Fibroblast of lung (primary cell): ENCODE data around the gene FHL3. TPM values are rescaled to one million over a fixed set of nuclear protein-coding genes. Genes with fewer than 3 reads are reported as not detected.
"Not testable (repeated sequence)": the region's sequence is repeated elsewhere in the genome, so short reads cannot be mapped to it uniquely, and the experiment has no call there.

ENCODE experiments used
- DNase-seq, 2 donors: peaks; one replicate each; pipeline versions ENCODE4 v3.0.0 to v3.0.0-alpha.2; 2010; ENCODE audit warnings: low read depth in 2 of 2
- H2AFZ ChIP-seq: 2 replicates; pipeline ENCODE4 v1.5.1; 2012; ENCODE audit warnings: low read length, control low read depth, inconsistent platforms
- H3K27ac ChIP-seq: 2 replicates; pipeline ENCODE4 v1.5.1; 2011; ENCODE audit warnings: low read length, control low read depth; ENCODE audit not compliant: insufficient read depth
- H3K27me3 ChIP-seq: 2 replicates; pipeline ENCODE4 v1.5.1; 2011; ENCODE audit warnings: mild to moderate bottlenecking, low read length; ENCODE audit not compliant: control insufficient read depth, insufficient read depth
- H3K36me3 ChIP-seq: 2 replicates; pipeline ENCODE4 v1.5.1; 2011; ENCODE audit warnings: low read length; ENCODE audit not compliant: control insufficient read depth, insufficient read depth
- H3K4me1 ChIP-seq: 2 replicates; pipeline ENCODE4 v1.5.1; 2011; ENCODE audit warnings: low read length; ENCODE audit not compliant: control insufficient read depth, insufficient read depth; ENCODE audit errors: extremely low read depth
- H3K4me2 ChIP-seq: 2 replicates; pipeline ENCODE4 v1.5.1; 2011; ENCODE audit warnings: low read length, control low read depth; ENCODE audit not compliant: insufficient read depth; ENCODE audit errors: extremely low read depth
- H3K4me3 ChIP-seq, 4 experiments: fragments of 200-600 bp in 1 of 4; sonication (generic) in 1 of 4; replicated peaks in 1 of 4; 2 replicates each; pipeline ENCODE4 v1.5.1; 2011 to 2016; ENCODE audit warnings: low read length in 4 of 4, low read depth in 3 of 4, mild to moderate bottlenecking in 3 of 4, control low read depth in 2 of 4, inconsistent platforms in 1 of 4, mixed read lengths in 1 of 4; ENCODE audit not compliant: insufficient read depth in 1 of 4; ENCODE audit errors: control extremely low read depth in 1 of 4
- H3K79me2 ChIP-seq: 2 replicates; pipeline ENCODE4 v1.5.1; 2012; ENCODE audit warnings: mild to moderate bottlenecking, low read length, inconsistent platforms; ENCODE audit not compliant: control insufficient read depth, insufficient read depth
- H3K9ac ChIP-seq: 2 replicates; pipeline ENCODE4 v1.5.1; 2011; ENCODE audit warnings: mild to moderate bottlenecking, low read length, control low read depth; ENCODE audit not compliant: insufficient read depth
- H3K9me3 ChIP-seq: 2 replicates; pipeline ENCODE4 v1.5.1; 2012; ENCODE audit warnings: low read depth, low read length; ENCODE audit not compliant: control insufficient read depth, insufficient read depth
- H4K20me1 ChIP-seq: 2 replicates; pipeline ENCODE4 v1.5.1; 2011; ENCODE audit warnings: low read length; ENCODE audit not compliant: control insufficient read depth, insufficient read depth; ENCODE audit errors: extremely low read depth
- CTCF ChIP-seq, 2 donors: IDR thresholded peaks in 1 of 2; conservative IDR thresholded peaks in 1 of 2; 1 replicate in 1 of 2; 2 replicates in 1 of 2; pipeline ENCODE4 v1.5.1; 2011 to 2012; ENCODE audit warnings: low read length in 2 of 2, control low read depth in 1 of 2, inconsistent platforms in 1 of 2, low read depth in 1 of 2, mild to moderate bottlenecking in 1 of 2
- EZH2 ChIP-seq: IDR thresholded peaks from 2 replicates; pipeline ENCODE4 v1.5.1; 2012; ENCODE audit warnings: low read length, control low read depth, mild to moderate bottlenecking; ENCODE audit errors: missing control alignments
- polyA plus RNA-seq, 2 donors: library from polyadenylated mRNA; depleted of rRNA in 1 of 2; stranded (reverse) in 1 of 2; unstranded in 1 of 2; fragments of >200 nt; gene quantifications; 2 replicates each; pipeline ENCODE4 v1.2.1, GENCODE V29; 2011 to 2012; ENCODE audit warnings: missing spikeins in 1 of 2
- total RNA-seq: library from RNA; depleted of rRNA; stranded (reverse); fragments of >200 nt; gene quantifications from 2 replicates; pipeline ENCODE4 v1.2.1, GENCODE V29; 2014

The FHL3 gene
- total and polyA plus RNA-seq, 2 donors (not counting 1 experiment from before 2014, with no cell fraction given), result 13.9 to 25.0 TPM

- Histone ChIP-seq H2AFZ (no peak overlapping the region), H3K27ac (no peak overlapping the region), H4K20me1 (no peaks in the 10 kb centered on the region), H3K79me2 (no peaks in the 10 kb centered on the region), H3K4me3 (no peak overlapping the region), H3K4me2 (no peak overlapping the region), H3K9me3 (no peaks in the 10 kb centered on the region), H3K27me3 (no peaks in the 10 kb centered on the region), H3K4me1 (no peaks in the 10 kb centered on the region), H3K9ac (no peak overlapping the region), H3K36me3 (peaks cover 8% of the 10 kb centered on the region)
- no peak for DNase-seq
- TF ChIP-seq CTCF (conservative IDR thresholded peaks at IDR 0.05 in 1 of 2, IDR thresholded peaks at IDR 0.05 in 1 of 2; ENCODE audit: low read depth in 1 of 2, low read length in 2 of 2) (no peak), EZH2 (no peak)
Observed at GRCh38 chr1:37974567-37974966, 30.7 kb downstream of the FHL3 start.

GRCh38 chr1:37973684-37974083, 31.6 kb downstream of the FHL3 start:
- H3K9ac ChIP-seq, H3K36me3 ChIP-seq, H3K4me2 ChIP-seq, H3K4me1 ChIP-seq, H3K79me2 ChIP-seq, H3K4me3 ChIP-seq, H2AFZ ChIP-seq, H3K9me3 ChIP-seq, H4K20me1 ChIP-seq, DNase-seq, H3K27me3 ChIP-seq, H3K27ac ChIP-seq: not testable (repeated sequence)

GRCh38 chr1:37965301-37965700, 40.0 kb downstream of the FHL3 start:
- H3K79me2 ChIP-seq, result no peaks in the 10 kb centered on the region
- no peaks in the 10 kb centered on the region for H3K9me3 ChIP-seq
- peaks cover 10% of the 10 kb centered on the region for H3K36me3 ChIP-seq
- H3K4me3 ChIP-seq, result no peak overlapping the region
- H3K9ac ChIP-seq, result no peak overlapping the region
- TF ChIP-seq CTCF (conservative IDR thresholded peaks at IDR 0.05 in 1 of 2, IDR thresholded peaks at IDR 0.05 in 1 of 2; ENCODE audit: low read depth in 1 of 2, low read length in 2 of 2), result no peak
- no peak for TF ChIP-seq EZH2
- no peak overlapping the region for H2AFZ ChIP-seq
- H4K20me1 ChIP-seq, result no peaks in the 10 kb centered on the region
- H3K4me1 ChIP-seq, result no peaks in the 10 kb centered on the region
- DNase-seq, result no peak
- H3K27me3 ChIP-seq, result no peaks in the 10 kb centered on the region
- H3K4me2 ChIP-seq, result no peak overlapping the region
- H3K27ac ChIP-seq, result no peak overlapping the region

GRCh38 chr1:37964106-37964505, 41.2 kb downstream of the FHL3 start:
- H3K4me3 ChIP-seq, H3K9ac ChIP-seq, H4K20me1 ChIP-seq, H3K4me2 ChIP-seq, H3K27ac ChIP-seq, H3K4me1 ChIP-seq, H3K9me3 ChIP-seq, DNase-seq, H2AFZ ChIP-seq, H3K79me2 ChIP-seq, H3K36me3 ChIP-seq, H3K27me3 ChIP-seq: not testable (repeated sequence)
